ENCODE results near the gene ZFAND6. TPM values are rescaled to one million over a fixed set of nuclear protein-coding genes. Genes with fewer than 3 reads are reported as not detected.

ZFAND6 gene
- total and polyA plus RNA-seq, 2 donors (not counting 1 experiment from before 2014, with no cell fraction given), result 125 to 325 TPM

GRCh38 chr15:80176443-80176842 lies 117.0 kb downstream of the ZFAND6 start:
- no peak overlapping the region for H2AFZ ChIP-seq (ENCODE audit: low read length)
- DNase-seq (ENCODE audit: low read depth in 2 of 2), result no peak
- no peak overlapping the region for H3K27ac ChIP-seq (ENCODE audit: insufficient read depth, low read length)
- H4K20me1 ChIP-seq (ENCODE audit: control insufficient read depth, extremely low read depth, insufficient read depth, low read length), result no peaks in the 10 kb centered on the region
- TF ChIP-seq EZH2 (IDR thresholded peaks at IDR 0.05; ENCODE audit: low read length, missing control alignments), result no peak
- H3K4me2 ChIP-seq (ENCODE audit: extremely low read depth, insufficient read depth, low read length), result no peak overlapping the region
- H3K4me3 ChIP-seq (replicated peaks in 1 of 4; ENCODE audit: control extremely low read depth in 1 of 4, insufficient read depth in 1 of 4, low read depth in 3 of 4, low read length in 4 of 4), result no peak overlapping the region
- H3K9ac ChIP-seq (ENCODE audit: insufficient read depth, low read length), result no peak overlapping the region
- H3K79me2 ChIP-seq (ENCODE audit: control insufficient read depth, insufficient read depth, low read length), result no peaks in the 10 kb centered on the region
- H3K36me3 ChIP-seq (ENCODE audit: control insufficient read depth, insufficient read depth, low read length), result peaks cover 21% of the 10 kb centered on the region
- peaks cover 21% of the 10 kb centered on the region for H3K4me1 ChIP-seq (ENCODE audit: control insufficient read depth, extremely low read depth, insufficient read depth, low read length)
- H3K9me3 ChIP-seq (ENCODE audit: control insufficient read depth, insufficient read depth, low read depth, low read length), result no peaks in the 10 kb centered on the region
- H3K27me3 ChIP-seq (ENCODE audit: control insufficient read depth, insufficient read depth, low read length), result no peaks in the 10 kb centered on the region

GRCh38 chr15:80177156-80177555 lies 117.7 kb downstream of the ZFAND6 start:
- Histone ChIP-seq H3K4me3 (replicated peaks in 1 of 4; ENCODE audit: control extremely low read depth in 1 of 4, insufficient read depth in 1 of 4, low read depth in 3 of 4, low read length in 4 of 4) (no peak overlapping the region), H4K20me1 (ENCODE audit: control insufficient read depth, extremely low read depth, insufficient read depth, low read length) (no peaks in the 10 kb centered on the region), H3K4me2 (ENCODE audit: extremely low read depth, insufficient read depth, low read length) (no peak overlapping the region), H3K79me2 (ENCODE audit: control insufficient read depth, insufficient read depth, low read length) (no peaks in the 10 kb centered on the region), H3K27ac (ENCODE audit: insufficient read depth, low read length) (no peak overlapping the region), H3K36me3 (ENCODE audit: control insufficient read depth, insufficient read depth, low read length) (peaks cover 21% of the 10 kb centered on the region), H3K27me3 (ENCODE audit: control insufficient read depth, insufficient read depth, low read length) (no peaks in the 10 kb centered on the region), H3K9me3 (ENCODE audit: control insufficient read depth, insufficient read depth, low read depth, low read length) (no peaks in the 10 kb centered on the region), H3K9ac (ENCODE audit: insufficient read depth, low read length) (no peak overlapping the region), H3K4me1 (ENCODE audit: control insufficient read depth, extremely low read depth, insufficient read depth, low read length) (peaks cover 24% of the 10 kb centered on the region), H2AFZ (ENCODE audit: low read length) (no peak overlapping the region)
- TF ChIP-seq CTCF (conservative IDR thresholded peaks at IDR 0.05 in 1 of 2, IDR thresholded peaks at IDR 0.05 in 1 of 2; ENCODE audit: low read depth in 1 of 2, low read length in 2 of 2), result no peak
- TF ChIP-seq EZH2 (IDR thresholded peaks at IDR 0.05; ENCODE audit: low read length, missing control alignments), result no peak
- DNase-seq (ENCODE audit: low read depth in 2 of 2), result peak in 1 of 2 donors; percentile 25

GRCh38 chr15:80179025-80179759 lies 119.7 kb downstream of the ZFAND6 start:
- Histone ChIP-seq H4K20me1 (ENCODE audit: control insufficient read depth, extremely low read depth, insufficient read depth, low read length) (no peaks in the 10 kb centered on the region), H3K79me2 (ENCODE audit: control insufficient read depth, insufficient read depth, low read length) (no peaks in the 10 kb centered on the region), H3K9ac (ENCODE audit: insufficient read depth, low read length) (no peak overlapping the region), H3K27me3 (ENCODE audit: control insufficient read depth, insufficient read depth, low read length) (no peaks in the 10 kb centered on the region), H2AFZ (ENCODE audit: low read length) (no peak overlapping the region), H3K4me1 (ENCODE audit: control insufficient read depth, extremely low read depth, insufficient read depth, low read length) (peaks cover 22% of the 10 kb centered on the region), H3K4me2 (ENCODE audit: extremely low read depth, insufficient read depth, low read length) (peak overlapping the region; percentile 72), H3K4me3 (replicated peaks in 1 of 4; ENCODE audit: control extremely low read depth in 1 of 4, insufficient read depth in 1 of 4, low read depth in 3 of 4, low read length in 4 of 4) (no peak overlapping the region), H3K9me3 (ENCODE audit: control insufficient read depth, insufficient read depth, low read depth, low read length) (no peaks in the 10 kb centered on the region), H3K36me3 (ENCODE audit: control insufficient read depth, insufficient read depth, low read length) (peaks cover 19% of the 10 kb centered on the region), H3K27ac (ENCODE audit: insufficient read depth, low read length) (peak overlapping the region; percentile 70)
- no peak for TF ChIP-seq CTCF (conservative IDR thresholded peaks at IDR 0.05 in 1 of 2, IDR thresholded peaks at IDR 0.05 in 1 of 2; ENCODE audit: low read depth in 1 of 2, low read length in 2 of 2)
- no peak for TF ChIP-seq EZH2 (IDR thresholded peaks at IDR 0.05; ENCODE audit: low read length, missing control alignments)
- DNase-seq (ENCODE audit: low read depth in 2 of 2), result peak; percentile 93 to 98
